ENCODE results near the gene GRAMD4.

The GRAMD4 gene

GRCh38 chr22:46675938-46676337 lies 55.8 kb downstream of the GRAMD4 start:
- Histone ChIP-seq H3F3A (ENCODE audit: insufficient read depth, low read length) (no peaks in the 10 kb centered on the region), H3K36me3 (ENCODE audit: insufficient read depth, low read length) (no peaks in the 10 kb centered on the region), H3K79me2 (ENCODE audit: insufficient read depth, low read length) (no peaks in the 10 kb centered on the region), H3K27me3 (ENCODE audit: insufficient read depth, low read length) (no peaks in the 10 kb centered on the region), H3K9me3 (ENCODE audit: low read length) (no peaks in the 10 kb centered on the region), H2AFZ (ENCODE audit: low read length) (no peak overlapping the region), H3K9me2 (ENCODE audit: low read depth, low read length) (no peaks in the 10 kb centered on the region), H4K20me1 (ENCODE audit: insufficient read depth, low read length) (no peaks in the 10 kb centered on the region), H3K27ac (ENCODE audit: low read depth, low read length, poor library complexity, severe bottlenecking) (no peak overlapping the region), H3K4me3 (ENCODE audit: low read depth, low read length, poor library complexity, severe bottlenecking) (no peak overlapping the region), H3K9ac (ENCODE audit: low read length) (no peak overlapping the region), H3K4me1 (ENCODE audit: insufficient read depth, low read length, severe bottlenecking) (peaks cover 38% of the 10 kb centered on the region), H3K4me2 (ENCODE audit: low read length) (no peak overlapping the region)
- TF ChIP-seq CTCF (IDR thresholded peaks at IDR 0.05; ENCODE audit: low read length), result no peak
- no peak for TF ChIP-seq EZH2 (IDR thresholded peaks at IDR 0.05; ENCODE audit: borderline replicate concordance, low read length)

GRCh38 chr22:46676479-46676878 lies 56.3 kb downstream of the GRAMD4 start:
- Histone ChIP-seq H3K9me2 (ENCODE audit: low read depth, low read length) (no peaks in the 10 kb centered on the region), H3K36me3 (ENCODE audit: insufficient read depth, low read length) (no peaks in the 10 kb centered on the region), H3K4me3 (ENCODE audit: low read depth, low read length, poor library complexity, severe bottlenecking) (no peak overlapping the region), H3K27me3 (ENCODE audit: insufficient read depth, low read length) (no peaks in the 10 kb centered on the region), H3K4me2 (ENCODE audit: low read length) (no peak overlapping the region), H3K4me1 (ENCODE audit: insufficient read depth, low read length, severe bottlenecking) (peaks cover 43% of the 10 kb centered on the region), H4K20me1 (ENCODE audit: insufficient read depth, low read length) (no peaks in the 10 kb centered on the region), H3K79me2 (ENCODE audit: insufficient read depth, low read length) (no peaks in the 10 kb centered on the region), H3K9ac (ENCODE audit: low read length) (no peak overlapping the region), H3K27ac (ENCODE audit: low read depth, low read length, poor library complexity, severe bottlenecking) (no peak overlapping the region), H3K9me3 (ENCODE audit: low read length) (no peaks in the 10 kb centered on the region), H2AFZ (ENCODE audit: low read length) (no peak overlapping the region), H3F3A (ENCODE audit: insufficient read depth, low read length) (no peaks in the 10 kb centered on the region)
- TF ChIP-seq CTCF (IDR thresholded peaks at IDR 0.05; ENCODE audit: low read length) (no peak), EZH2 (IDR thresholded peaks at IDR 0.05; ENCODE audit: borderline replicate concordance, low read length) (no peak)

- Histone ChIP-seq H3K9ac (ENCODE audit: low read length) (no peak overlapping the region), H3K4me3 (ENCODE audit: low read depth, low read length, poor library complexity, severe bottlenecking) (no peak overlapping the region)
Observed at GRCh38 chr22:46676881-46677280, 56.7 kb downstream of the GRAMD4 start.

More at GRCh38 chr22:46676881-46677280, 56.7 kb downstream of the GRAMD4 start:
- Histone ChIP-seq H2AFZ (ENCODE audit: low read length) (no peak overlapping the region), H3F3A (ENCODE audit: insufficient read depth, low read length) (no peaks in the 10 kb centered on the region), H4K20me1 (ENCODE audit: insufficient read depth, low read length) (no peaks in the 10 kb centered on the region), H3K4me1 (ENCODE audit: insufficient read depth, low read length, severe bottlenecking) (peaks cover 41% of the 10 kb centered on the region), H3K27me3 (ENCODE audit: insufficient read depth, low read length) (no peaks in the 10 kb centered on the region), H3K9me2 (ENCODE audit: low read depth, low read length) (no peaks in the 10 kb centered on the region), H3K36me3 (ENCODE audit: insufficient read depth, low read length) (no peaks in the 10 kb centered on the region), H3K79me2 (ENCODE audit: insufficient read depth, low read length) (no peaks in the 10 kb centered on the region), H3K9me3 (ENCODE audit: low read length) (no peaks in the 10 kb centered on the region), H3K27ac (ENCODE audit: low read depth, low read length, poor library complexity, severe bottlenecking) (no peak overlapping the region), H3K4me2 (ENCODE audit: low read length) (no peak overlapping the region)
- TF ChIP-seq EZH2 (IDR thresholded peaks at IDR 0.05; ENCODE audit: borderline replicate concordance, low read length), result no peak
- TF ChIP-seq CTCF (IDR thresholded peaks at IDR 0.05; ENCODE audit: low read length), result no peak

All from OCI-LY1 (cell line).